IMR-90 (cell line): ENCODE measurements around the gene FBXL7. TPM values are rescaled to one million over a fixed set of nuclear protein-coding genes. Genes with fewer than 3 reads are reported as not detected.
A peak's percentile ranks its signal among the peaks of the same experiment; 100 is the strongest.

Source experiments
- ATAC-seq: fragments of 200-7000 bp; cut with Tn5 transposase; 2 replicates; pipeline ENCODE4 v1.9.1; 2020; ENCODE audit warnings: low read depth, mild to moderate bottlenecking, moderate library complexity
- BruUV-seq: library from RNA; stranded (reverse); fragments of 400-500 nt; replicated peaks from 2 replicates; lab custom pipeline; 2021; lab: Mats Ljungman, UMichigan
- CTCF ChIA-PET: fragments of 300-600 bp; formaldehyde crosslinking; extraction: SDS; loops from one replicate; lab custom pipeline; 2021; ENCODE audit warnings: antibody characterized with exemption; lab: Yijun Ruan, JAX
- POLR2A ChIA-PET: fragments of 300-600 bp; sonication (Branson Sonifier 250); formaldehyde crosslinking; loops from one replicate; lab custom pipeline; 2022; ENCODE audit warnings: antibody characterized with exemption; ENCODE audit not compliant: unreplicated experiment; lab: Charles Lee
- DNase-seq: peaks from one replicate; pipeline ENCODE4 v3.0.0; 2013
- H2AFZ ChIP-seq: replicated peaks from 2 replicates; pipeline ENCODE3; 2013; ENCODE audit warnings: low read length, mild to moderate bottlenecking; ENCODE audit not compliant: poor library complexity
- H2AK5ac ChIP-seq: 2 replicates; pipeline ENCODE4 v1.6.1; 2013; ENCODE audit warnings: low read depth, low read length, inconsistent platforms
- H2AK9ac ChIP-seq: replicated peaks from 2 replicates; pipeline ENCODE3; 2013; ENCODE audit warnings: mild to moderate bottlenecking, low read depth, low read length, moderate library complexity; ENCODE audit not compliant: poor library complexity
- H2BK120ac ChIP-seq: 2 replicates; pipeline ENCODE4 v1.6.1; 2013; ENCODE audit warnings: low read depth, low read length, inconsistent platforms
- H2BK15ac ChIP-seq: 3 replicates; pipeline ENCODE4 v1.6.1; 2013; ENCODE audit warnings: low read depth, low read length, inconsistent platforms
- H2BK20ac ChIP-seq: 2 replicates; pipeline ENCODE4 v1.6.1; 2013; ENCODE audit warnings: low read depth, mild to moderate bottlenecking, inconsistent platforms, low read length, moderate library complexity
- H2BK5ac ChIP-seq: 2 replicates; pipeline ENCODE4 v1.6.1; 2013; ENCODE audit warnings: mild to moderate bottlenecking, low read depth, low read length, inconsistent platforms; ENCODE audit not compliant: poor library complexity, severe bottlenecking
- H3K14ac ChIP-seq: replicated peaks from 2 replicates; pipeline ENCODE4 v1.6.1; 2013; ENCODE audit warnings: low read depth, low read length, inconsistent platforms
- H3K18ac ChIP-seq: 2 replicates; pipeline ENCODE4 v1.6.1; 2013; ENCODE audit warnings: low read depth, low read length, control low read depth
- H3K23ac ChIP-seq: 2 replicates; pipeline ENCODE4 v1.6.1; 2013; ENCODE audit warnings: low read depth, low read length, inconsistent platforms
- H3K27ac ChIP-seq: 2 replicates; pipeline ENCODE4 v1.5.1; 2013; ENCODE audit warnings: mild to moderate bottlenecking, control low read depth, low read length; ENCODE audit not compliant: insufficient read depth
- H3K27me3 ChIP-seq: 2 replicates; pipeline ENCODE4 v1.6.1; 2013; ENCODE audit warnings: low read length; ENCODE audit not compliant: control insufficient read depth, insufficient read depth
- H3K36me3 ChIP-seq: 2 replicates; pipeline ENCODE4 v1.6.1; 2013; ENCODE audit warnings: low read length, mixed read lengths; ENCODE audit not compliant: control insufficient read depth, insufficient read depth
- H3K4ac ChIP-seq: 2 replicates; pipeline ENCODE4 v1.6.1; 2013; ENCODE audit warnings: low read depth, low read length, inconsistent platforms
- H3K4me1 ChIP-seq: 2 replicates; pipeline ENCODE4 v1.6.1; 2013; ENCODE audit warnings: low read length, mixed read lengths; ENCODE audit not compliant: control insufficient read depth, insufficient read depth
- H3K4me2 ChIP-seq: 2 replicates; pipeline ENCODE4 v1.6.1; 2013; ENCODE audit warnings: low read depth, mild to moderate bottlenecking, control low read depth, low read length, moderate library complexity
- H3K4me3 ChIP-seq: 2 replicates; pipeline ENCODE4 v1.5.1; 2013; ENCODE audit warnings: low read depth, mild to moderate bottlenecking, control low read depth, low read length, moderate library complexity; ENCODE audit not compliant: insufficient read depth
- H3K56ac ChIP-seq: 2 replicates; pipeline ENCODE4 v1.6.1; 2013; ENCODE audit warnings: low read length, inconsistent platforms; ENCODE audit not compliant: insufficient read depth; ENCODE audit errors: extremely low read depth
- H3K79me1 ChIP-seq, 2 experiments: 2 replicates each; pipeline ENCODE4 v1.6.1; 2013; ENCODE audit warnings: low read length in 2 of 2, inconsistent platforms in 1 of 2, low read depth in 1 of 2
- H3K9ac ChIP-seq: 2 replicates; pipeline ENCODE4 v1.6.1; 2013; ENCODE audit warnings: low read depth, low read length, control low read depth
- H3K9me1 ChIP-seq: 2 replicates; pipeline ENCODE4 v1.6.1; 2013; ENCODE audit warnings: low read length, inconsistent platforms; ENCODE audit not compliant: insufficient read depth
- H3K9me3 ChIP-seq: 2 replicates; pipeline ENCODE4 v1.6.1; 2013; ENCODE audit warnings: low read length; ENCODE audit not compliant: control insufficient read depth, insufficient read depth
- H4K20me1 ChIP-seq: 2 replicates; pipeline ENCODE4 v1.6.1; 2013; ENCODE audit warnings: low read length, inconsistent platforms; ENCODE audit not compliant: insufficient read depth
- H4K5ac ChIP-seq: 2 replicates; pipeline ENCODE4 v1.6.1; 2013; ENCODE audit warnings: mild to moderate bottlenecking, low read depth, low read length, control low read depth
- H4K8ac ChIP-seq, 2 experiments: 2 replicates each; pipeline ENCODE4 v1.6.1; 2013; ENCODE audit warnings: low read depth in 2 of 2, low read length in 2 of 2, control low read depth in 1 of 2, inconsistent platforms in 1 of 2
- H4K91ac ChIP-seq: 2 replicates; pipeline ENCODE4 v1.6.1; 2013; ENCODE audit warnings: low read depth, low read length, inconsistent platforms; ENCODE audit not compliant: insufficient read depth
- BHLHE40 ChIP-seq: fragments of 150-350 bp; IDR thresholded peaks from 2 replicates; pipeline ENCODE4 v1.6.1; 2016; ENCODE audit warnings: mild to moderate bottlenecking, low read depth, low read length
- CEBPB ChIP-seq: IDR thresholded peaks from 2 replicates; pipeline ENCODE4 v1.6.1; 2012; ENCODE audit warnings: low read depth, low read length, improper control_type of control experiment
- CTCF ChIP-seq: conservative IDR thresholded peaks from 2 replicates; pipeline ENCODE4 v1.5.1; 2012; ENCODE audit warnings: mild to moderate bottlenecking, low read depth, low read length, improper control_type of control experiment
- ELK1 ChIP-seq: fragments of 150-350 bp; IDR thresholded peaks from 2 replicates; pipeline ENCODE4 v1.6.1; 2016; ENCODE audit warnings: low read depth, mild to moderate bottlenecking, low read length, moderate library complexity, borderline replicate concordance
- FOS ChIP-seq: fragments of 150-350 bp; IDR thresholded peaks from 2 replicates; pipeline ENCODE4 v1.6.1; 2016; ENCODE audit warnings: low read depth, low read length
- MAFK ChIP-seq: IDR thresholded peaks from 2 replicates; pipeline ENCODE4 v1.6.1; 2012; ENCODE audit warnings: low read depth, low read length, improper control_type of control experiment
- MAZ ChIP-seq: IDR thresholded peaks from 2 replicates; pipeline ENCODE4 v1.6.1; 2012; ENCODE audit warnings: low read depth, mild to moderate bottlenecking, low read length, improper control_type of control experiment, moderate library complexity, borderline replicate concordance
- MXI1 ChIP-seq: IDR thresholded peaks from 2 replicates; pipeline ENCODE4 v1.6.1; 2012; ENCODE audit warnings: low read depth, mild to moderate bottlenecking, low read length, moderate library complexity, borderline replicate concordance
- NFE2L2 ChIP-seq: fragments of 150-350 bp; IDR thresholded peaks from 2 replicates; pipeline ENCODE4 v1.6.1; 2016; ENCODE audit warnings: low read depth, mild to moderate bottlenecking, low read length
- POLR2A ChIP-seq: IDR thresholded peaks from 2 replicates; pipeline ENCODE4 v1.6.1; 2012; ENCODE audit warnings: mild to moderate bottlenecking, low read depth, low read length
- RAD21 ChIP-seq: IDR thresholded peaks from 2 replicates; pipeline ENCODE4 v1.6.1; 2012; ENCODE audit warnings: low read length, improper control_type of control experiment
- RCOR1 ChIP-seq: IDR thresholded peaks from 2 replicates; pipeline ENCODE4 v1.6.1; 2012; ENCODE audit warnings: mild to moderate bottlenecking, low read length, improper control_type of control experiment; ENCODE audit not compliant: insufficient replicate concordance
- RFX5 ChIP-seq: IDR thresholded peaks from 2 replicates; pipeline ENCODE4 v1.8.0; 2012; ENCODE audit warnings: low read depth, mild to moderate bottlenecking, low read length, moderate library complexity
- USF2 ChIP-seq: fragments of 150-350 bp; IDR thresholded peaks from 2 replicates; pipeline ENCODE4 v1.6.1; 2017; ENCODE audit warnings: mild to moderate bottlenecking, antibody characterized with exemption, low read length, low read depth
- WGBS, 2 experiments: methylation state at CpG; one replicate each; pipeline versions ENCODE4 v1.1.5 to v1.1.7; 2013; ENCODE audit warnings: missing lambda C conversion rate in 2 of 2; ENCODE audit not compliant: insufficient read length in 1 of 2; ENCODE audit errors: extremely low coverage in 2 of 2; 5-methylcytosine and 5-hydroxymethylcytosine counted together
- dilution Hi-C: fragments of 300-500 bp; cut with HindIII; formaldehyde crosslinking; loops from one replicate; pipeline ENCODE4 v1.14.3; 2018; ENCODE audit warnings: low sequenced_read_pairs; ENCODE audit not compliant: unreplicated experiment
- in situ Hi-C: fragments of 300-500 bp; cut with MboI; formaldehyde crosslinking; loops from 3 replicates; pipeline ENCODE4 v1.14.3; 2019; ENCODE audit warnings: low sequenced_read_pairs, inconsistent platforms, mixed read lengths
- intact Hi-C: fragments of 100-400 bp; cut with micrococcal nuclease; formaldehyde crosslinking; loops from 2 replicates; pipeline ENCODE4 v1.10.0; 2022
- polyA plus RNA-seq, 3 experiments: library from polyadenylated mRNA; depleted of rRNA; stranded (reverse); fragments of >200 nt; gene quantifications; 2 replicates each; pipeline ENCODE4 v1.2.3, GENCODE V29; 2012; ENCODE audit warnings: low replicate concordance in 1 of 3
- total RNA-seq: library from RNA; depleted of rRNA; stranded (reverse); fragments of >200 nt; gene quantifications from 2 replicates; pipeline ENCODE4 v1.2.3, GENCODE V29; 2012

FBXL7 gene
- total and polyA plus RNA-seq, 2 of the 4 experiments (the other 2 are of a cell fraction) = 4.1 to 10.2 TPM

- H3K9me3 ChIP-seq = no peaks in the 10 kb centered on the region
- no peak overlapping the region for H3K18ac ChIP-seq
- H3K27ac ChIP-seq = no peak overlapping the region
- H4K5ac ChIP-seq = no peak overlapping the region
- ATAC-seq (no peak), DNase-seq (peak; percentile 16)
- intact Hi-C loops (no loop called here), dilution Hi-C loops (no loop called here), in situ Hi-C loops (no loop called here)
- WGBS, 2 experiments = no CpG with 5 or more reads among the region's 2 CpGs
- no peaks in the 10 kb centered on the region for H3K27me3 ChIP-seq
- no peak overlapping the region for H3K14ac ChIP-seq
- no peak overlapping the region for H2BK15ac ChIP-seq
- no peak overlapping the region for H3K9ac ChIP-seq
- no peaks in the 10 kb centered on the region for H3K36me3 ChIP-seq
- H2BK20ac ChIP-seq = no peak overlapping the region
- H2BK120ac ChIP-seq = no peak overlapping the region
- H4K91ac ChIP-seq = no peak overlapping the region
- no peak overlapping the region for H3K4me3 ChIP-seq
- no peak for TF ChIP-seq USF2
- no peak for TF ChIP-seq CTCF
- no peak for TF ChIP-seq MXI1
- no peak for TF ChIP-seq MAFK
- no peak for TF ChIP-seq BHLHE40
- no peak for TF ChIP-seq MAZ
- TF ChIP-seq FOS = no peak
- TF ChIP-seq RAD21 = no peak
- no peak for TF ChIP-seq RCOR1
- TF ChIP-seq CEBPB = no peak
- TF ChIP-seq POLR2A = no peak
- TF ChIP-seq NFE2L2 = no peak
- no peak for TF ChIP-seq RFX5
- TF ChIP-seq ELK1 = no peak
- ChIA-PET POLR2A (no interaction called here), CTCF (no interaction called here)
- H3K9me1 ChIP-seq = no peaks in the 10 kb centered on the region
- no peak overlapping the region for H3K23ac ChIP-seq
- H2AFZ ChIP-seq = no peak overlapping the region
- H4K8ac ChIP-seq = no peak overlapping the region
- no peak overlapping the region for H3K4me2 ChIP-seq
- H3K79me1 ChIP-seq = peaks cover 27 to 35% of the 10 kb centered on the region in 2 experiments; a peak in 3 of 4 replicates
- H2AK9ac ChIP-seq = no peak overlapping the region
- no peak overlapping the region for H2BK5ac ChIP-seq
- H3K4me1 ChIP-seq = no peaks in the 10 kb centered on the region
- no peak overlapping the region for H3K4ac ChIP-seq
- H2AK5ac ChIP-seq = no peak overlapping the region
- no TSS peak for BruUV-seq
- H4K20me1 ChIP-seq = no peaks in the 10 kb centered on the region
- no peak overlapping the region for H3K56ac ChIP-seq
These were observed 40.0 kb downstream of the FBXL7 start for GRCh38 chr5:15539951-15540350.
